Measurements from ENCODE around the gene FADS3.

FADS3 gene

DNA sequence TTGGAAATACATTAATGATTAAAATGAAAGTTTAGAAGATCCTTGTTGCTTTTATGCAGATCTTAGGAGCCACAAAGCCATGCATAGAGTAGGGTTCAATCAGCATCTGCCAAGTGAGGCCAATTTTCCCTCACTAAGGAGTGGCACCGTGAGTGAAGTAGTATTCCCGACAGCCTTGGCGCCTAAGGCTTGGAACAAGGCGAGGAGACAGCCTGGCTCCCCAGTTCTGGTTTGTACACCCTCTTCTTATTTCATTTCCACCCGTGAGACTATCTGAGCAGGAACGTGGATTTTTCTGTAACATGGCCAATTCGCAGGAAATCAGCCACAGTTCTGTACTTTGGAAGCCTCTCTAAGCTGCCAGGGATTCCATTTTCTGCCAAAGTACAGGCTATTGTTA is 40.7 kb downstream of the FADS3 start:
- no peak for DNase-seq (ENCODE audit: extremely low read depth, insufficient read length)
- Histone ChIP-seq H3K4me3 (replicated peaks; ENCODE audit: low read depth, low read length) (no peak overlapping the region), H3K27me3 (replicated peaks; ENCODE audit: control insufficient read depth, insufficient read depth, low read length) (no peaks in the 10 kb centered on the region), H3K36me3 (ENCODE audit: control insufficient read depth, insufficient read depth, low read length) (peaks cover 49% of the 10 kb centered on the region)
- TF ChIP-seq, protein P1, sequence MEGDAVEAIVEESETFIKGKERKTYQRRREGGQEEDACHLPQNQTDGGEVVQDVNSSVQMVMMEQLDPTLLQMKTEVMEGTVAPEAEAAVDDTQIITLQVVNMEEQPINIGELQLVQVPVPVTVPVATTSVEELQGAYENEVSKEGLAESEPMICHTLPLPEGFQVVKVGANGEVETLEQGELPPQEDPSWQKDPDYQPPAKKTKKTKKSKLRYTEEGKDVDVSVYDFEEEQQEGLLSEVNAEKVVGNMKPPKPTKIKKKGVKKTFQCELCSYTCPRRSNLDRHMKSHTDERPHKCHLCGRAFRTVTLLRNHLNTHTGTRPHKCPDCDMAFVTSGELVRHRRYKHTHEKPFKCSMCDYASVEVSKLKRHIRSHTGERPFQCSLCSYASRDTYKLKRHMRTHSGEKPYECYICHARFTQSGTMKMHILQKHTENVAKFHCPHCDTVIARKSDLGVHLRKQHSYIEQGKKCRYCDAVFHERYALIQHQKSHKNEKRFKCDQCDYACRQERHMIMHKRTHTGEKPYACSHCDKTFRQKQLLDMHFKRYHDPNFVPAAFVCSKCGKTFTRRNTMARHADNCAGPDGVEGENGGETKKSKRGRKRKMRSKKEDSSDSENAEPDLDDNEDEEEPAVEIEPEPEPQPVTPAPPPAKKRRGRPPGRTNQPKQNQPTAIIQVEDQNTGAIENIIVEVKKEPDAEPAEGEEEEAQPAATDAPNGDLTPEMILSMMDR (IDR thresholded peaks at IDR 0.05; ENCODE audit: insufficient read depth, low read length, poor library complexity, severe bottlenecking), result no peak

DNA sequence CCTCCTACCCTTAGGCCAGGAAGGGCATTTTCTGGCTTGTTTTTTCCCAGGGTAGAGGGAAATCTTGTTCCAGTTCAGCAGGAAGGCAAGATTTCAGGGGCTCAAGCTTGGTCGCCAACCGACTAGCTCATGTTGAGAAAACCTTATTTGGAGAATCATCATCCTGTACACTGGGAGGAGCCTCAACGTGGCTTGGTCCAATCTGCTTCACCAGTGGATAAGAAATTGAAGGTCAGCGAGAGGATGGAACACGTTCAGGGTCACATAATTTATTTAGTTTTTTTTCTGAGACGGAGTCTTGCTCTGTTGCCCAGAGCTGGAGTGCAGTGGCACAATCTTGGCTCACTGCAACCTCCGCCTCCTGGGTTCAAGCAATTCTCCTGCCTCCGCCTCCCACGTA is 42.7 kb downstream of the FADS3 start:
- H3K4me3 ChIP-seq (replicated peaks; ENCODE audit: low read depth, low read length), result no peak overlapping the region
- TF ChIP-seq, protein P1 (IDR thresholded peaks at IDR 0.05; ENCODE audit: insufficient read depth, low read length, poor library complexity, severe bottlenecking), result no peak
- no peak for DNase-seq (ENCODE audit: extremely low read depth, insufficient read length)
- H3K27me3 ChIP-seq (replicated peaks; ENCODE audit: control insufficient read depth, insufficient read depth, low read length), result no peaks in the 10 kb centered on the region
- H3K36me3 ChIP-seq (ENCODE audit: control insufficient read depth, insufficient read depth, low read length), result peaks cover 37% of the 10 kb centered on the region

DNA sequence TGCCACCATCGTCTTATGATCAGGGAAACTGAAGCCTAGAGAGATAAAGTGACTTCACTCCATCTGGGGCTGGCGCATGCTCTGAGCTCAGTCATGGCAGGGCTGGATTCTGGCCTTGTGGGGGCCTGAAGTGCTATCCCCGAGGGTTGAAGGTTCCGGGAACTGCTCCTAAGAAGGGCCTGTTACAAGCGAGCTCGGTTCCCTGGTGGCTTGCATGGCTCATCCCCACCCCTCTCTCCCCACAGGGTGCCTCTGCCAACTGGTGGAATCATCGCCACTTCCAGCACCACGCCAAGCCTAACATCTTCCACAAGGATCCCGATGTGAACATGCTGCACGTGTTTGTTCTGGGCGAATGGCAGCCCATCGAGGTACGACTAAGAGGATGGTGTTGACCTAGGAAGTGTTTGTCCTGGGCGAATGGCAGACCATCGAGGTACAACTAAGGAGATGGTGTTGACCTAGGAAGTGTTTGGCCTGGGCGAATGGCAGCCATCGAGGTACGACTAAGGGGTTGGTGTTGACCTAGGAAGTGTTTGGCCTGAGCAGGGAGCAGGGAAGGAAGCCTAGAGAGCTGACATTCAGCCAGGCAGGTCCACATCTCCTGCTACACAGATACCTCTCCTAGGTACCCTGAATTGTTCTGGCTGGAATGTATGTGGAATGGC is 43.3 kb downstream of the FADS3 start:
- Histone ChIP-seq H3K27me3 (replicated peaks; ENCODE audit: control insufficient read depth, insufficient read depth, low read length) (no peaks in the 10 kb centered on the region), H3K4me3 (replicated peaks; ENCODE audit: low read depth, low read length) (no peak overlapping the region), H3K36me3 (ENCODE audit: control insufficient read depth, insufficient read depth, low read length) (peaks cover 37% of the 10 kb centered on the region)
- TF ChIP-seq, protein P1 (IDR thresholded peaks at IDR 0.05; ENCODE audit: insufficient read depth, low read length, poor library complexity, severe bottlenecking), result no peak
- DNase-seq (ENCODE audit: extremely low read depth, insufficient read length), result no peak

DNA sequence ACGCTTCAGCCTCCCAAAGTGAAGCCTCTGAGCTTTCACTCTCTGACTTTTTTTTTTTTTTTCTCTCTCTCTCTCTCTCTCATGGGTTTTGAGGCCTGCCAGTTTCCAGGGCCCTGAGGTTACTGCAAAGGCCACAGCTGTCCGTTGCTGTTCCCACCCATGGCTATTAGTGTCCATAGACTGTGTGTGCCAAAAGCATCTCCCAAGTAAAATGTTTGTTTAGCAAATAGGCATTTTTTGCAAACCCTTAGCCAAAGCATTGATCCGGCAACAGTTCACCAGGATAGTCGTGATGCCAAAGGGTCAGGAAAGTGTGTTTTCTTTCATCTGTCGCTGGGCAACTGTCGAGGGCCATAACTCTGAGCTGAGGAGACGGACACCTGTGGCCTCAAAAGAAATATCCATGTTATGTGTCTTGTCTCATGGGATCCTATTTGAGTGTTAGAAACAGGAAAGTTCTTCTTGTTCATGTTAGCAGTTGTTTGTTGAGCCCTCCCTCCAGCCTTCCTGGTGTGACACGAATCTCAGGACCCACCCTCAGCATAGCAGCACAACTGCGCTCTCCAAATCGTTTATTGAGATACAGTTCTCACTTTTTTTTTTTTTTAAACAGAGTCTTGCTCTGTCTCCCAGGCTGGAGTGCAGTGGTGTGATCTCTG is 44.9 kb downstream of the FADS3 start:
- TF ChIP-seq, protein P1 (IDR thresholded peaks at IDR 0.05; ENCODE audit: insufficient read depth, low read length, poor library complexity, severe bottlenecking), result no peak
- Histone ChIP-seq H3K36me3 (ENCODE audit: control insufficient read depth, insufficient read depth, low read length) (peaks cover 42% of the 10 kb centered on the region), H3K4me3 (replicated peaks; ENCODE audit: low read depth, low read length) (no peak overlapping the region), H3K27me3 (replicated peaks; ENCODE audit: control insufficient read depth, insufficient read depth, low read length) (no peaks in the 10 kb centered on the region)
- DNase-seq (ENCODE audit: extremely low read depth, insufficient read length), result no peak

DNA sequence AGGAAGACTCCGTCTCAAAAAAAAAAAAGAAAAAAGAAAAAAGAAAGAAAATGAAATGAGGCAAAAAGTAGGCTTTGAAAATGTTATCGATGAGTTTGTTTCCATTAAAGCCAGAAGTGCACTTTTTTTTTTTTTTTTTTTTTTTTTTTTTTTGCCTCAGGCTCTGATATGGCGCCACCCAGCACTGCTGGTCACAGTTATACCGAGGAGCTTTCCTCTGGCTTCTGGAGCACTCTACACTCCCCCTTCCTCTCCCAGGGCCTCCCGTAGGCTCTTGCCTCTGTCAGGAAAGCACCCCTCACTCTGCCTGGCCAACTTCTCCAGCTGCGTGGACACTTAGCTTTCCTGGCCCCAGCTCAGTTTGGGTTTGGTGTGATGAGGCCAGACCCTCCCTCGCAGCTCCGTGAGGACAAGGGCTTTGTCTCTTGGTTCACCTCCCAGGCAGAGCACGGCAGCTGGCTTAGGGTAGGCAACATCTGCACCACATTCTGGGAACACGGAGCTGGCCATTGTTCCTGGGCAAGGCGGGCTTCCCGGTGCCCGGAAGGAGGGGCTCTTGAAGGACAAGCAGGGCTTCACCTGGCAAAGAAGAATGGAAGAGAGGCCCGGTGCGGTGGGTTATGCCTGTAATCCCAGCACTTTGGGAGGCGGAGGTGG is 46.3 kb downstream of the FADS3 start:
- DNase-seq (ENCODE audit: extremely low read depth, insufficient read length), result no peak
- Histone ChIP-seq H3K4me3 (replicated peaks; ENCODE audit: low read depth, low read length) (no peak overlapping the region), H3K27me3 (replicated peaks; ENCODE audit: control insufficient read depth, insufficient read depth, low read length) (no peaks in the 10 kb centered on the region), H3K36me3 (ENCODE audit: control insufficient read depth, insufficient read depth, low read length) (peaks cover 46% of the 10 kb centered on the region)
- TF ChIP-seq, protein P1 (IDR thresholded peaks at IDR 0.05; ENCODE audit: insufficient read depth, low read length, poor library complexity, severe bottlenecking), result no peak
